Stomach (tissue), 4 donors: ENCODE data around the gene TAS1R1.

Experiments used
- EP300 ChIP-seq: sonication (generic); formaldehyde crosslinking; IDR thresholded peaks from one replicate; pipeline ENCODE4 v1.6.1; 2017; ENCODE audit warnings: antibody characterized with exemption
- TF ChIP-seq, protein P1 (sequence below), 7 experiments: fragments of 450-650 bp in 4 of 7; fragments of 200-600 bp in 3 of 7; sonication (generic) in 3 of 7; IDR thresholded peaks; one replicate each; pipeline ENCODE4 v1.5.1; 2016 to 2019; ENCODE audit warnings: antibody characterized with exemption in 7 of 7, control low read depth in 2 of 7, mild to moderate bottlenecking in 1 of 7

DNA sequence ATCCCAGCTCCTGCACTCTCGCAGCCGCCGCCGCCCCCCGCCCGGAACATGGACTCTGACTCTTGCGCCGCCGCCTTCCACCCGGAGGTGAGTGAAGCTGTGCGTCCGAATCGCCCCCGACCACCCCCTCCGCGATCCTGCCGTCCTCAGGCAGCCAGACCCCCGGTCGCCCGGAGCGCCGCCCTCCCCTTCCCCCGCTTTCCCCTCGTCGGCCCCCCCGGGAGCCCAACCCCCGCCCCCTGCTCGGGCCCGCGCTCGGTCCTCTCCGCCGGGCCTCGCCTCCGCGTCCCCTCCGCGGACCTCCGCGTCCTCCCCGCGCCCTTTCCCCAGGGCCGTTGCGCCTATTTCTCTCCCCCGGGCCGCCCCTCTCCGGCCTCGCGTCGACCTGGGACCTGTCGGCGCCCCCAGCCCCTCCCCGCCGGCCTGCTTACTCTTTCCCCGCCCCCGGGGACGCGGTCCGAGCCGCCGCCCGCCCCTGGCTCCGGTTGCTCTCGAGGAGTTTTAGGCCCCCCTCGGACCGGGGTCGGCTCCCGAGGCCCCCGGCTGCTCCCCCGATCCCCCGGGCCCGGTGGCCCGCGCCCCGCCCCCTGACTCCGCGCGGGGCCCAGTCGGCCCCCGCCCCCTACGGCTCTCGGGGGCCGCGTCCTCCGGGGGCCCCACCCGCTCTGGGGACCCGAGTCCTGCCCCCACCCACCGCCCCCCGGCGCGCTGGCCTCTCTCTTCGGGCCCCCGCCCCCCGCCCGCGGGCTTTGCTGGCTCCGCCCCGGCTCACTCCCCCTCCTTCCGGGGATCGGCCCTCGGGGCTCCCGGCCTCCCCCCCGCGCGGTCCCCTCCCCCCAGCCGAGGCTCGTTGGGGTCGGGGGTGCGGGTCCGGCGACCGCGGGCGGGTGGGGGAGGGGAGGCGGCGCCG is 59.2 kb downstream of the TAS1R1 start:
- TF ChIP-seq, protein P1, sequence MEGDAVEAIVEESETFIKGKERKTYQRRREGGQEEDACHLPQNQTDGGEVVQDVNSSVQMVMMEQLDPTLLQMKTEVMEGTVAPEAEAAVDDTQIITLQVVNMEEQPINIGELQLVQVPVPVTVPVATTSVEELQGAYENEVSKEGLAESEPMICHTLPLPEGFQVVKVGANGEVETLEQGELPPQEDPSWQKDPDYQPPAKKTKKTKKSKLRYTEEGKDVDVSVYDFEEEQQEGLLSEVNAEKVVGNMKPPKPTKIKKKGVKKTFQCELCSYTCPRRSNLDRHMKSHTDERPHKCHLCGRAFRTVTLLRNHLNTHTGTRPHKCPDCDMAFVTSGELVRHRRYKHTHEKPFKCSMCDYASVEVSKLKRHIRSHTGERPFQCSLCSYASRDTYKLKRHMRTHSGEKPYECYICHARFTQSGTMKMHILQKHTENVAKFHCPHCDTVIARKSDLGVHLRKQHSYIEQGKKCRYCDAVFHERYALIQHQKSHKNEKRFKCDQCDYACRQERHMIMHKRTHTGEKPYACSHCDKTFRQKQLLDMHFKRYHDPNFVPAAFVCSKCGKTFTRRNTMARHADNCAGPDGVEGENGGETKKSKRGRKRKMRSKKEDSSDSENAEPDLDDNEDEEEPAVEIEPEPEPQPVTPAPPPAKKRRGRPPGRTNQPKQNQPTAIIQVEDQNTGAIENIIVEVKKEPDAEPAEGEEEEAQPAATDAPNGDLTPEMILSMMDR (IDR thresholded peaks at IDR 0.05) = no peak
- TF ChIP-seq EP300 = no peak
